Mesendoderm (in vitro differentiated cells): ENCODE data around the gene JTB.

Experiments
- DNase-seq: peaks from one replicate; pipeline ENCODE4 v3.0.0; 2013
- H2AK5ac ChIP-seq: 2 replicates; pipeline ENCODE4 v1.6.1; 2013; ENCODE audit warnings: low read length, inconsistent platforms
- H2BK120ac ChIP-seq: 2 replicates; pipeline ENCODE4 v1.6.1; 2013; ENCODE audit warnings: low read depth, mild to moderate bottlenecking, low read length, moderate library complexity, mixed read lengths
- H2BK15ac ChIP-seq: replicated peaks from 2 replicates; pipeline ENCODE4 v1.6.1; 2013; ENCODE audit warnings: low read depth, mild to moderate bottlenecking, moderate library complexity
- H2BK5ac ChIP-seq: 2 replicates; pipeline ENCODE4 v1.6.1; 2013; ENCODE audit warnings: low read length, inconsistent platforms
- H3K18ac ChIP-seq: 2 replicates; pipeline ENCODE4 v1.6.1; 2013; ENCODE audit warnings: mild to moderate bottlenecking, low read length, mixed read lengths
- H3K23ac ChIP-seq: one replicate; pipeline ENCODE4 v1.6.1; 2013; ENCODE audit warnings: low read length
- H3K27ac ChIP-seq: 2 replicates; pipeline ENCODE4 v1.5.1; 2013; ENCODE audit warnings: low read depth, mild to moderate bottlenecking, inconsistent platforms, low read length, moderate library complexity
- H3K27me3 ChIP-seq: 2 replicates; pipeline ENCODE4 v1.6.1; 2013; ENCODE audit warnings: low read length, control low read depth, mild to moderate bottlenecking, inconsistent platforms; ENCODE audit not compliant: insufficient read depth, poor library complexity
- H3K36me3 ChIP-seq: 2 replicates; pipeline ENCODE4 v1.6.1; 2013; ENCODE audit warnings: low read length, inconsistent platforms; ENCODE audit not compliant: control insufficient read depth, insufficient read depth
- H3K4ac ChIP-seq: one replicate; pipeline ENCODE4 v1.6.1; 2013; ENCODE audit warnings: low read depth, mild to moderate bottlenecking, low read length, moderate library complexity
- H3K4me1 ChIP-seq: 2 replicates; pipeline ENCODE4 v1.6.1; 2013; ENCODE audit warnings: low read depth, low read length, inconsistent platforms; ENCODE audit not compliant: control insufficient read depth
- H3K4me2 ChIP-seq: 2 replicates; pipeline ENCODE4 v1.6.1; 2013; ENCODE audit warnings: low read length
- H3K4me3 ChIP-seq: 2 replicates; pipeline ENCODE4 v1.5.1; 2013; ENCODE audit warnings: mild to moderate bottlenecking, low read length
- H3K56ac ChIP-seq: one replicate; pipeline ENCODE4 v1.6.1; 2013; ENCODE audit warnings: low read length
- H3K79me1 ChIP-seq: 2 replicates; pipeline ENCODE4 v1.6.1; 2013; ENCODE audit warnings: low read length, inconsistent platforms
- H3K79me2 ChIP-seq: 2 replicates; pipeline ENCODE4 v1.6.1; 2013; ENCODE audit warnings: mild to moderate bottlenecking, low read length; ENCODE audit not compliant: control insufficient read depth, insufficient read depth
- H3K9ac ChIP-seq: 2 replicates; pipeline ENCODE4 v1.6.1; 2013; ENCODE audit warnings: low read length, inconsistent platforms
- H4K5ac ChIP-seq: one replicate; pipeline ENCODE4 v1.6.1; 2013; ENCODE audit warnings: low read length
- H4K8ac ChIP-seq: one replicate; pipeline ENCODE4 v1.6.1; 2013; ENCODE audit warnings: low read depth, mild to moderate bottlenecking, control low read depth, low read length, moderate library complexity
- WGBS: extraction: QIAGEN DNeasy Blood & Tissue Kit; methylation state at CpG from one replicate; pipeline ENCODE4 v1.1.7; 2013; ENCODE audit warnings: low lambda C conversion rate, missing lambda C conversion rate; ENCODE audit not compliant: insufficient coverage; ENCODE audit errors: extremely low coverage; 5-methylcytosine and 5-hydroxymethylcytosine counted together

The JTB gene

GRCh38 chr1:153957744-153958110 lies 19.7 kb downstream of the JTB start:
- Histone ChIP-seq H2BK5ac (no peak overlapping the region), H3K4me3 (peak overlapping the region; percentile 95), H4K8ac (no peak overlapping the region), H3K56ac (peak overlapping the region; percentile 96), H3K4me1 (peaks cover 9% of the 10 kb centered on the region), H3K27me3 (no peaks in the 10 kb centered on the region), H2BK120ac (no peak overlapping the region), H3K9ac (peak overlapping the region; percentile 88), H3K18ac (no peak overlapping the region), H3K27ac (peak overlapping the region; percentile 80), H2AK5ac (no peak overlapping the region), H3K79me2 (peaks cover 64% of the 10 kb centered on the region), H4K5ac (no peak overlapping the region), H3K23ac (peak overlapping the region; percentile 7), H3K4ac (no peak overlapping the region), H3K79me1 (peaks cover 38% of the 10 kb centered on the region), H3K36me3 (peaks cover 8% of the 10 kb centered on the region), H3K4me2 (peak overlapping the region; percentile 90), H2BK15ac (no peak overlapping the region)
- WGBS: no CpG with 5 or more reads among the region's 13 CpGs
- DNase-seq: peak; percentile 42

- no CpG with 5 or more reads among the region's 6 CpGs for WGBS
- no peak overlapping the region for H3K4ac ChIP-seq
- no peak overlapping the region for H2BK15ac ChIP-seq
- peaks cover 58% of the 10 kb centered on the region for H3K79me2 ChIP-seq
- H2BK120ac ChIP-seq: no peak overlapping the region
- no peak overlapping the region for H4K8ac ChIP-seq
- H3K56ac ChIP-seq: peak overlapping the region; percentile 96
- no peak overlapping the region for H3K27ac ChIP-seq
- H3K4me3 ChIP-seq: peak overlapping the region; percentile 95
- H3K23ac ChIP-seq: peak overlapping the region; percentile 7
- DNase-seq: no peak
- no peak overlapping the region for H2BK5ac ChIP-seq
- H2AK5ac ChIP-seq: no peak overlapping the region
- peak overlapping the region; percentile 88 for H3K9ac ChIP-seq
- no peaks in the 10 kb centered on the region for H3K27me3 ChIP-seq
- H4K5ac ChIP-seq: no peak overlapping the region
- H3K4me1 ChIP-seq: peaks cover 9% of the 10 kb centered on the region
- H3K4me2 ChIP-seq: peak overlapping the region; percentile 90
- H3K79me1 ChIP-seq: peaks cover 39% of the 10 kb centered on the region
- peaks cover 12% of the 10 kb centered on the region for H3K36me3 ChIP-seq
- H3K18ac ChIP-seq: no peak overlapping the region
Observed at GRCh38 chr1:153956997-153957715, 20.3 kb downstream of the JTB start.

DNA sequence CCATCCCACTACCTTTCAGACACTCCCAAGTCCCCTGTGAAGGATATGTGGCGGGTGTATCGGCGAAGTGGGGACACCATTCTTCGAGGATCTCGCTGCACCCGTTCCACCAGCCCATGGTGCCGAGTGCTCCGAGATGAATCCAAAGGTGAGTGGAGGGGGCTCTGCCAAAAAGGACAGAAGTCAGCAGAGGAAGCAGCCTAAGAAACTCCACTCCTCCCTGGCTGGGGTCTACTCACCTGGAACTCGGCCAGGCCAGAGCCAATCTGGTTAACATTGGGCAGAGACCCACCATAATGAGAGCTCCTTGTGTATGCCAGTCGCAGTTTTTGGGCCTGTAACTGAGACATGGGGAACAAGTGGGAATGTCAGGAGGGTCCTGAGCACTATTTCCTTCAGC lies 22.6 kb downstream of the JTB start:
- no peak overlapping the region for H3K56ac ChIP-seq
- no peak overlapping the region for H2BK5ac ChIP-seq
- no peak overlapping the region for H3K27ac ChIP-seq
- H3K36me3 ChIP-seq: peaks cover 11% of the 10 kb centered on the region
- no peaks in the 10 kb centered on the region for H3K27me3 ChIP-seq
- peaks cover 33% of the 10 kb centered on the region for H3K79me1 ChIP-seq
- H3K4ac ChIP-seq: no peak overlapping the region
- H2BK120ac ChIP-seq: no peak overlapping the region
- no peak overlapping the region for H2AK5ac ChIP-seq
- H3K4me2 ChIP-seq: no peak overlapping the region
- H3K18ac ChIP-seq: no peak overlapping the region
- H2BK15ac ChIP-seq: no peak overlapping the region
- WGBS: no CpG with 5 or more reads among the region's 10 CpGs
- H4K8ac ChIP-seq: no peak overlapping the region
- no peak overlapping the region for H3K4me3 ChIP-seq
- H3K23ac ChIP-seq: no peak overlapping the region
- no peak for DNase-seq
- peaks cover 6% of the 10 kb centered on the region for H3K4me1 ChIP-seq
- no peak overlapping the region for H4K5ac ChIP-seq
- peaks cover 41% of the 10 kb centered on the region for H3K79me2 ChIP-seq
- no peak overlapping the region for H3K9ac ChIP-seq

- no peaks in the 10 kb centered on the region for H3K27me3 ChIP-seq
Observed at GRCh38 chr1:153953859-153954365, 23.6 kb downstream of the JTB start.

DNA sequence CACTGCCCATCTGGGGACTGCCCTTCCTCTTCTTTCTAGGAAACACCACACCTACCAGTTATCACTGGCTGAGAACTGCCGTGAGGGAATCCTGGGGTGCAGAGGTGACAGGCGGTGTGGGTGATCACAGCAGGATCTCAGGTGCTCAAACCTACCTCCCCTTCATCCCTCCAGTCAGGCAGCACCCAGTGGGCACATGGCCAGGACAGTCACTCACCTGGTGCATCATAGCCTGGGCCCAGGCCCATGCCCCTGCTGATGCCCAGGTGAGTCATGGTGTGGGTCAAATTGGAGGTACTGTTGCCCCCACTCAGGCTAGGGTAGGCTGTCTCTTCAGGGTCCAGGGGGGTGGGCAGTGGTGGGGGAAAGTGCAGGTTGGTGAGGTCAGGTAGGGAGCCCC lies 25.7 kb downstream of the JTB start:
- no peak overlapping the region for H2AK5ac ChIP-seq
- no peak overlapping the region for H3K9ac ChIP-seq
- H2BK15ac ChIP-seq: no peak overlapping the region
- no peak overlapping the region for H2BK120ac ChIP-seq
- no peak for DNase-seq
- H3K27me3 ChIP-seq: no peaks in the 10 kb centered on the region
- no peak overlapping the region for H3K56ac ChIP-seq
- H3K4me3 ChIP-seq: no peak overlapping the region
- peaks cover 24% of the 10 kb centered on the region for H3K79me1 ChIP-seq
- H3K23ac ChIP-seq: no peak overlapping the region
- no CpG with 5 or more reads among the region's 2 CpGs for WGBS
- H3K4ac ChIP-seq: no peak overlapping the region
- no peak overlapping the region for H3K27ac ChIP-seq
- peaks cover 16% of the 10 kb centered on the region for H3K36me3 ChIP-seq
- H3K4me2 ChIP-seq: no peak overlapping the region
- no peak overlapping the region for H4K8ac ChIP-seq
- no peak overlapping the region for H2BK5ac ChIP-seq
- H3K79me2 ChIP-seq: peaks cover 29% of the 10 kb centered on the region
- no peak overlapping the region for H3K18ac ChIP-seq
- peaks cover 3% of the 10 kb centered on the region for H3K4me1 ChIP-seq
- no peak overlapping the region for H4K5ac ChIP-seq

More at GRCh38 chr1:153953859-153954365, 23.6 kb downstream of the JTB start:
- no peak overlapping the region for H4K5ac ChIP-seq
- H3K23ac ChIP-seq: no peak overlapping the region
- no peak overlapping the region for H2BK5ac ChIP-seq
- WGBS: no CpG with 5 or more reads among the region's 4 CpGs
- no peak overlapping the region for H2AK5ac ChIP-seq
- no peak overlapping the region for H3K4me3 ChIP-seq
- peaks cover 41% of the 10 kb centered on the region for H3K79me2 ChIP-seq
- no peak overlapping the region for H3K4me2 ChIP-seq
- no peak overlapping the region for H3K4ac ChIP-seq
- H2BK15ac ChIP-seq: no peak overlapping the region
- no peak overlapping the region for H3K56ac ChIP-seq
- H3K27ac ChIP-seq: no peak overlapping the region
- no peak overlapping the region for H2BK120ac ChIP-seq
- H3K79me1 ChIP-seq: peaks cover 32% of the 10 kb centered on the region
- no peak overlapping the region for H3K18ac ChIP-seq
- H3K36me3 ChIP-seq: peaks cover 12% of the 10 kb centered on the region
- no peak overlapping the region for H3K9ac ChIP-seq
- H4K8ac ChIP-seq: no peak overlapping the region
- peaks cover 6% of the 10 kb centered on the region for H3K4me1 ChIP-seq
- DNase-seq: no peak
